ENCODE results near the gene TUBB3.

TUBB3 gene

GRCh38 chr16:89904606-89905510 lies 18.3 kb upstream of the TUBB3 start:
- Histone ChIP-seq H3K9ac (ENCODE audit: low read length) (no peak overlapping the region), H3K4me3 (ENCODE audit: low read length) (no peak overlapping the region), H3K4me1 (ENCODE audit: control insufficient read depth, insufficient read depth, low read length) (peaks cover 9% of the 10 kb centered on the region), H3K9me3 (ENCODE audit: control insufficient read depth, low read length) (no peaks in the 10 kb centered on the region), H3K27me3 (replicated peaks; ENCODE audit: control insufficient read depth, insufficient read depth, low read length) (no peaks in the 10 kb centered on the region), H3K36me3 (ENCODE audit: control insufficient read depth, insufficient read depth, low read length, severe bottlenecking) (peaks cover 71% of the 10 kb centered on the region)
- DNase-seq (ENCODE audit: low read depth) = no peak

GRCh38 chr16:89905511-89906139 lies 17.5 kb upstream of the TUBB3 start:
- no peak for DNase-seq (ENCODE audit: low read depth)
- peaks cover 12% of the 10 kb centered on the region for H3K4me1 ChIP-seq (ENCODE audit: control insufficient read depth, insufficient read depth, low read length)
- H3K27me3 ChIP-seq (replicated peaks; ENCODE audit: control insufficient read depth, insufficient read depth, low read length) = no peaks in the 10 kb centered on the region
- H3K9ac ChIP-seq (ENCODE audit: low read length) = no peak overlapping the region
- H3K36me3 ChIP-seq (ENCODE audit: control insufficient read depth, insufficient read depth, low read length, severe bottlenecking) = peaks cover 67% of the 10 kb centered on the region
- no peak overlapping the region for H3K4me3 ChIP-seq (ENCODE audit: low read length)
- no peaks in the 10 kb centered on the region for H3K9me3 ChIP-seq (ENCODE audit: control insufficient read depth, low read length)

- Histone ChIP-seq H3K4me1 (ENCODE audit: control insufficient read depth, insufficient read depth, low read length) (peaks cover 12% of the 10 kb centered on the region), H3K9ac (ENCODE audit: low read length) (no peak overlapping the region), H3K36me3 (ENCODE audit: control insufficient read depth, insufficient read depth, low read length, severe bottlenecking) (peaks cover 67% of the 10 kb centered on the region), H3K27me3 (replicated peaks; ENCODE audit: control insufficient read depth, insufficient read depth, low read length) (no peaks in the 10 kb centered on the region), H3K4me3 (ENCODE audit: low read length) (no peak overlapping the region), H3K9me3 (ENCODE audit: control insufficient read depth, low read length) (no peaks in the 10 kb centered on the region)
- DNase-seq (ENCODE audit: low read depth) = no peak
Observed at GRCh38 chr16:89906140-89907025, 16.8 kb upstream of the TUBB3 start.

GRCh38 chr16:89907055-89907814 lies 15.9 kb upstream of the TUBB3 start:
- Histone ChIP-seq H3K9me3 (ENCODE audit: control insufficient read depth, low read length) (no peaks in the 10 kb centered on the region), H3K4me1 (ENCODE audit: control insufficient read depth, insufficient read depth, low read length) (peaks cover 12% of the 10 kb centered on the region), H3K9ac (ENCODE audit: low read length) (no peak overlapping the region), H3K27me3 (replicated peaks; ENCODE audit: control insufficient read depth, insufficient read depth, low read length) (no peaks in the 10 kb centered on the region), H3K36me3 (ENCODE audit: control insufficient read depth, insufficient read depth, low read length, severe bottlenecking) (peaks cover 69% of the 10 kb centered on the region), H3K4me3 (ENCODE audit: low read length) (no peak overlapping the region)
- no peak for DNase-seq (ENCODE audit: low read depth)

- Histone ChIP-seq H3K27me3 (replicated peaks; ENCODE audit: control insufficient read depth, insufficient read depth, low read length) (no peaks in the 10 kb centered on the region), H3K4me3 (ENCODE audit: low read length) (no peak overlapping the region), H3K4me1 (ENCODE audit: control insufficient read depth, insufficient read depth, low read length) (peaks cover 12% of the 10 kb centered on the region), H3K9me3 (ENCODE audit: control insufficient read depth, low read length) (no peaks in the 10 kb centered on the region), H3K36me3 (ENCODE audit: control insufficient read depth, insufficient read depth, low read length, severe bottlenecking) (peaks cover 67% of the 10 kb centered on the region), H3K9ac (ENCODE audit: low read length) (no peak overlapping the region)
- no peak for DNase-seq (ENCODE audit: low read depth)
Observed at GRCh38 chr16:89908236-89908635, 14.9 kb upstream of the TUBB3 start.

- H3K27me3 ChIP-seq (replicated peaks; ENCODE audit: control insufficient read depth, insufficient read depth, low read length) = no peaks in the 10 kb centered on the region
- DNase-seq (ENCODE audit: low read depth) = peak; percentile 81
- no peak overlapping the region for H3K4me3 ChIP-seq (ENCODE audit: low read length)
- H3K9ac ChIP-seq (ENCODE audit: low read length) = peak overlapping the region; percentile 22
- H3K36me3 ChIP-seq (ENCODE audit: control insufficient read depth, insufficient read depth, low read length, severe bottlenecking) = peaks cover 51% of the 10 kb centered on the region
- H3K4me1 ChIP-seq (ENCODE audit: control insufficient read depth, insufficient read depth, low read length) = peaks cover 12% of the 10 kb centered on the region
- no peaks in the 10 kb centered on the region for H3K9me3 ChIP-seq (ENCODE audit: control insufficient read depth, low read length)
Observed at GRCh38 chr16:89909777-89910716, 13.1 kb upstream of the TUBB3 start.

- no peaks in the 10 kb centered on the region for H3K9me3 ChIP-seq (ENCODE audit: control insufficient read depth, low read length)
- peaks cover 46% of the 10 kb centered on the region for H3K36me3 ChIP-seq (ENCODE audit: control insufficient read depth, insufficient read depth, low read length, severe bottlenecking)
- no peak overlapping the region for H3K9ac ChIP-seq (ENCODE audit: low read length)
- H3K27me3 ChIP-seq (replicated peaks; ENCODE audit: control insufficient read depth, insufficient read depth, low read length) = no peaks in the 10 kb centered on the region
- no peak for DNase-seq (ENCODE audit: low read depth)
- no peak overlapping the region for H3K4me3 ChIP-seq (ENCODE audit: low read length)
- peaks cover 6% of the 10 kb centered on the region for H3K4me1 ChIP-seq (ENCODE audit: control insufficient read depth, insufficient read depth, low read length)
Observed at GRCh38 chr16:89910717-89911354, 12.3 kb upstream of the TUBB3 start.

GRCh38 chr16:89911375-89911774 lies 11.8 kb upstream of the TUBB3 start:
- H3K9me3 ChIP-seq (ENCODE audit: control insufficient read depth, low read length) = no peaks in the 10 kb centered on the region
- no peak overlapping the region for H3K4me3 ChIP-seq (ENCODE audit: low read length)
- peaks cover 3% of the 10 kb centered on the region for H3K4me1 ChIP-seq (ENCODE audit: control insufficient read depth, insufficient read depth, low read length)
- no peak overlapping the region for H3K9ac ChIP-seq (ENCODE audit: low read length)
- no peak for DNase-seq (ENCODE audit: low read depth)
- H3K36me3 ChIP-seq (ENCODE audit: control insufficient read depth, insufficient read depth, low read length, severe bottlenecking) = peaks cover 41% of the 10 kb centered on the region
- H3K27me3 ChIP-seq (replicated peaks; ENCODE audit: control insufficient read depth, insufficient read depth, low read length) = no peaks in the 10 kb centered on the region

- no peaks in the 10 kb centered on the region for H3K27me3 ChIP-seq (replicated peaks; ENCODE audit: control insufficient read depth, insufficient read depth, low read length)
- H3K9me3 ChIP-seq (ENCODE audit: control insufficient read depth, low read length) = no peaks in the 10 kb centered on the region
- H3K36me3 ChIP-seq (ENCODE audit: control insufficient read depth, insufficient read depth, low read length, severe bottlenecking) = peaks cover 34% of the 10 kb centered on the region
- no peak overlapping the region for H3K9ac ChIP-seq (ENCODE audit: low read length)
- H3K4me1 ChIP-seq (ENCODE audit: control insufficient read depth, insufficient read depth, low read length) = peaks cover 3% of the 10 kb centered on the region
- no peak overlapping the region for H3K4me3 ChIP-seq (ENCODE audit: low read length)
- no peak for DNase-seq (ENCODE audit: low read depth)
Observed at GRCh38 chr16:89912143-89912542, 11.0 kb upstream of the TUBB3 start.
